GM19240 (cell line): ENCODE measurements around the gene F11R.
"Not testable (repeated sequence)": the region's sequence is repeated elsewhere in the genome, so short reads cannot be mapped to it uniquely, and the experiment has no call there.

ENCODE experiments used
- DNase-seq: peaks from one replicate; pipeline ENCODE4 v3.0.0; 2011; ENCODE audit warnings: low spot score; ENCODE audit not compliant: insufficient read length

Gene F11R

GRCh38 chr1:160972939-160973338, 48.0 kb downstream of the F11R start:
- no peak for DNase-seq

GRCh38 chr1:160971618-160972056, 49.3 kb downstream of the F11R start:
- DNase-seq: no peak

DNA sequence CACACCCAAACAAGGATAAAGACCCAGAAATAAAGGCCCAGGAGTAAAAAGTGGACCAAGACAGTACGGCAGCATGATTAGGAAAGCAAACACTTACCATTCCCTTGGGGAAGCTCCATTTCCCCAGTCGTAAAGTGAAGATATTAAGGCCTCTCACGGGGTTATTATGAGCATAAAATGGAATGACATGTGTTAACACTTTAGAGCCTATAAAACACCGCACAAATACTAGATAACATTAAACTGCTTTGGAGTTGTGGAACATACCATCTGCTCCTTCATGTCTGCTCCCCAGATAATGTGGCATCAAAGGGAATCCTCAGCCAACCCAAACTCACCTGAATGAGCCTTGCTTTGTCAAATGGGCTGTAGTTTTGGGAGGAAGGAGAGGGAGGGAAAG, 57.4 kb downstream of the F11R start:
- no peak for DNase-seq

GRCh38 chr1:160961419-160961818, 59.5 kb downstream of the F11R start:
- no peak for DNase-seq

DNA sequence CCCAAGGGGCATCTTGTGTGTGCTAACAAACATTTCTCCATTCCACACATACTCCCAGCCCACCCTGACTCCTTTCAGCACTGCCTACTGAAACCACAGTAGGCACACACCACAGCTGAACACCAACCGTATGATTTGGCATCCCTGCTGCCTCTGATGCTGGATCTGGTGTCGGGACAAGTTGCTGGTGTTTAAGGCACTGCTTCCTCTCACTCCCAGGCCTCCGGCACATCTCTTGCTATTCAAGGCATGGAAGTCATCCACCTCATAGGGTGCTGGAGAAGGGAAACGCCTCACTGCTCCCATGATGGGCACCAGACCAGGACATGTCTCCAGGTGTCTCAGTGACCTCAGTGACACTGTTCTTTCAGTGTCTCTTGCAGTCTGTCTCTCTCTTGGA, 64.0 kb downstream of the F11R start:
- DNase-seq: no peak

DNA sequence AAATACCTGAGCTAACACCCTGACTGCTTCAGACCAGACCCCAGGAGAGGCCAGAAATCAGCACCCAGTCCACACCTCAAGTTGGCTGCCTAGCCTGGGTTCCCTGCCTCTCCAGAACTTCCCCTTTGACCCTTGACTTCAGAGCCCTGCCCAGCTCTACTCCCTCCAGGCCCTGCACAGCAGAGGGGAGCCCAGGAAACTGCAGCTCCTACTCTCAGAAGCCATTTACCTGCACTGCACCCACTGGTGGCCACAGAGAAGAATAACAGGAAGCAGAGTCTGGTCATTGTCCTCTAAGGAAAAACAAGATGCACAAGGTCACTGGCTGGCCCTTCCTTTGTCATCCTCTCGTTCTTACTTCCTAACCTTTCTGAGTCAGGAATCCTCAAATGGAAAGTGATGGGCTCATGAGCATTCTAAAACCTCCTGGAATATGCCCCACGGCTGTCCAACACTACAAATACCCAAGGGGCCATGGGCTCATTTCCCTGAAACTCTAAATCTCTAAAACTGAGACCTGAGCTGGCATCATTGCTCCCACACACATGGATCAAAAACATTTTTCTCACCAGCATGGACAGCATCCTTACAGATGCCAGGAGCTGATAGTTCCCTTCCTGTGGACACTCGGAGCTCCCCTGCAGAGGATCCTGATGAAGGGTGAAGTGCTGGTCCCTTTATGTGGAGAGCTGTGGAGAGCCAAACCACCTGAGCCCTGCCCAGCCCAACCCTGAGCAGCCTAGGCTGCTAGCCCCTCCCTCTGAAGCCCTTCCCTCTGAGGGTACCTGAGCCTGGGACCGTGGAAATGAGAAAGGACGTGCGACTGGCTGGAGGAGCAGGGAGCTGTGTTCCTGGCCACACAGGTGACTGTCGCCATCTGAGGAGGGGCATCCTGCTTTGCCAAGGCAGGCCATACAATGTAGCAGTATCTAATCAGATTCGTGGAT, 66.5 kb downstream of the F11R start, which contains the start of gene ITLN2:
ITLN2 (minus strand) TSS at position 652 of the 947 bp plus-strand sequence; CDS start at position 584, 68 bp downstream.
- peak; percentile 60 for DNase-seq

GRCh38 chr1:160953030-160953429, 67.9 kb downstream of the F11R start:
- no peak for DNase-seq

GRCh38 chr1:160952129-160952510, 68.8 kb downstream of the F11R start:
- DNase-seq: no peak

GRCh38 chr1:160951443-160952128, 69.4 kb downstream of the F11R start:
- DNase-seq: peak; percentile 52

- no peak for DNase-seq
Observed at GRCh38 chr1:160950657-160951056, 70.3 kb downstream of the F11R start.

DNA sequence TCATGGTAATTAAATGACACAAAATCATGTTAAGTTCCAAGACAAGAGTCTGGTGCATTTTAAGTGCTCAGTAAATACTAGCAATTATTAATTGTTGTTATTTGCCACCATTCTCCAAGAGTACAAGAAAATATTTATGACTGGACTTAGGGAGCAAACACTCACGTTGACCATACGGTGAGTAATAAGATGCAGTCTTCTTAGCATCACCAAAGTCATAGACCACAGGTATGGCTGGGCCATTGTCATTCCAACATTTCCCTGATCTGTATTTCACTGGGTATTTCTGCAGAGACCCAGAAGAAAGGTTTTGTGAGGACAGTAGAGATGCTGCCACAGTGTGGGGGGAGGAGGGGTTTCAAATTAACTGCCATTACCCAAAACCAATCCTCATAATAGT, 71.1 kb downstream of the F11R start:
- DNase-seq: no peak

DNA sequence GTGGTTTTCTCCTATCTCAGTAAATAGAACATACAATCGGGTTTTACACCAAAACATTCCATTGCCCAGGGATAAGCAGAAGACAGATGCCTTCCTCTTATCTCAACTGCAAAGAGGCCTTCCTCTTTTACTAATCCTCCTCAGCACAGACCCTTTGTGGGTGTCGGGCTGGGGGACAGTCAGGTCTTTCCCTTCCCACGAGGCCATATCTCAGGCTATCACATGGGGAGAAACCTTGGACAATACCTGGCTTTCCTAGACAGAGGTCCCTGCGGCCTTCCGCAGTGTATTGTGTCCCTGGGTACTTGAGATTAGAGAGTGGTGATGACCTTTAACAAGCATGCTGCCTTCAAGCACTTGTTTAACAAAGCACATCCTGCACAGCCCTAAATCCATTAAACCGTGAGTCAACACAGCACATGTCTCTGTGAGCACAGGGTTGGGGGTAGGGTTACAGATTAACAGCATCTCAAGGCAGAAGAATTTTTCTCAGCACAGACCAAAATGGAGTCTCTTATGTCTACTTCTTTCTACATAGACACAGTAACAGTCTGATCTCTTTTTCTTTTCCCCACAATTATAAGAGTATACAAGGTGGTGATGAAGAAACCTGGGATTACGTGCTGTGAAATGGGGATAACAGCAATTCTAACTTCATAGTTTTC, 71.6 kb downstream of the F11R start:
- DNase-seq: not testable (repeated sequence)

GRCh38 chr1:160947174-160947759, 73.7 kb downstream of the F11R start:
- DNase-seq: not testable (repeated sequence)

DNA sequence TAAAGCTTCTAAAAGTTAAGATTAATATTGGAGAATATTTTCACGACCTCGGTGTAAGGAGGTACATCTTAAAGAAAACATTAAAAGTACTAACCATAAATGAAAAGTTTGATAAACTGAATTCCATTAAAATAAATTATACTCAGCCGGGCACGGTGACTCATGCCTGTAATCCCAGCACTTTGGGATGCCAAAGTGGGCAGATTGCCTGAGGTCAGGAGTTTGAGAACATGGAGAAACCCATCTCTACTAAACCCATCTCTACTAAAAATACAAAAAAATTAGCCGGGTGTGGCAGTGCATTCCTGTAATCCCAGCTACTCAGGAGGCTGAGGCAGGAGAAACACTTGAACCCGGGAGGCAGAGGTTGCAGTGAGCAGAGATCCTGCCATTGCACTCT, 75.1 kb downstream of the F11R start:
- DNase-seq: not testable (repeated sequence)
